Kidney (tissue), 14 donors: Measurements from ENCODE around the gene PPP1R12A. TPM values are rescaled to one million over a fixed set of nuclear protein-coding genes. Genes with fewer than 3 reads are reported as not detected.

Experiments used
- DNase-seq, 5 donors: peaks; one replicate each; pipeline ENCODE4 v3.0.0-alpha.2; 2013 to 2020
- FAIRE-seq: peaks from 2 replicates; lab custom pipeline; 2012; peaks lifted over from hg19 to GRCh38; lab: Jason Lieb, UNC
- H3K27ac ChIP-seq, 2 donors: one replicate each; pipeline ENCODE4 v1.7.0; 2013; ENCODE audit warnings: low read depth in 2 of 2, low read length in 2 of 2, inconsistent platforms in 1 of 2
- H3K27me3 ChIP-seq: one replicate; pipeline ENCODE4 v1.7.1; 2013; ENCODE audit warnings: low read length, inconsistent platforms; ENCODE audit not compliant: control insufficient read depth, insufficient read depth
- H3K36me3 ChIP-seq, 3 donors: one replicate each; pipeline versions ENCODE4 v1.7.0 to v1.7.1; 2013; ENCODE audit warnings: low read length in 3 of 3, control low read depth in 1 of 3, inconsistent platforms in 1 of 3; ENCODE audit not compliant: insufficient read depth in 3 of 3, control insufficient read depth in 2 of 3
- H3K4me1 ChIP-seq, 3 donors: one replicate each; pipeline versions ENCODE4 v1.7.0 to v1.7.1; 2013; ENCODE audit warnings: low read length in 3 of 3, inconsistent platforms in 1 of 3, low read depth in 1 of 3; ENCODE audit not compliant: control insufficient read depth in 2 of 3, insufficient read depth in 2 of 3
- H3K4me3 ChIP-seq, 3 donors: one replicate each; pipeline versions ENCODE4 v1.7.0 to v1.8.1; 2013; ENCODE audit warnings: low read length in 3 of 3, control low read depth in 1 of 3, inconsistent platforms in 1 of 3
- H3K9ac ChIP-seq, 3 donors: one replicate each; pipeline versions ENCODE4 v1.7.0 to v1.7.1; 2013; ENCODE audit warnings: low read length in 3 of 3, control low read depth in 1 of 3, inconsistent platforms in 1 of 3
- H3K9me3 ChIP-seq, 3 donors: one replicate each; pipeline versions ENCODE4 v1.7.0 to v1.7.1; 2013; ENCODE audit warnings: low read length in 3 of 3, control low read depth in 1 of 3, inconsistent platforms in 1 of 3; ENCODE audit not compliant: control insufficient read depth in 2 of 3, insufficient read depth in 1 of 3
- intact Hi-C: fragments of 100-400 bp; cut with DNase I; formaldehyde crosslinking; loops from one replicate; pipeline ENCODE4 v1.11.1; 2022
- polyA plus RNA-seq: library from polyadenylated mRNA; stranded (reverse); fragments of 350-450 nt; fragmentation: Illumina TruSeq; extraction: RNeasy Lipid Tissue Mini Kit (QIAGEN cat#74804); gene quantifications from one replicate; pipeline ENCODE4 v1.2.3, GENCODE V29; 2014; ENCODE audit warnings: low read depth, low replicate concordance; ENCODE audit not compliant: insufficient read depth
- total RNA-seq: library from RNA; stranded (reverse); fragmentation: NEBNext Ultra II Directional; extraction: Animal tissue kit (Norgen Biotek cat#: 25700); gene quantifications from one replicate; pipeline ENCODE4 v1.2.1, GENCODE V29; 2021
- TF ChIP-seq, protein P1 (sequence below): IDR thresholded peaks from 3 replicates; pipeline ENCODE4 v1.5.1; 2012; ENCODE audit warnings: mild to moderate bottlenecking, moderate library complexity, borderline replicate concordance; ENCODE audit not compliant: insufficient read depth; ENCODE audit errors: extremely low read depth
- donor health status: control.
- donor health status: control.
- donor health status: control.
- donor health status: control.
- donor health status: control.
- donor health status: DM: yes; HTN: yes; CAD: no.
- donor health status: Normal renal cell carcinoma (clear cell type).

PPP1R12A gene
- total and polyA plus RNA-seq, 2 donors from 2014 or later = 10.3 to 82.5 TPM

DNA sequence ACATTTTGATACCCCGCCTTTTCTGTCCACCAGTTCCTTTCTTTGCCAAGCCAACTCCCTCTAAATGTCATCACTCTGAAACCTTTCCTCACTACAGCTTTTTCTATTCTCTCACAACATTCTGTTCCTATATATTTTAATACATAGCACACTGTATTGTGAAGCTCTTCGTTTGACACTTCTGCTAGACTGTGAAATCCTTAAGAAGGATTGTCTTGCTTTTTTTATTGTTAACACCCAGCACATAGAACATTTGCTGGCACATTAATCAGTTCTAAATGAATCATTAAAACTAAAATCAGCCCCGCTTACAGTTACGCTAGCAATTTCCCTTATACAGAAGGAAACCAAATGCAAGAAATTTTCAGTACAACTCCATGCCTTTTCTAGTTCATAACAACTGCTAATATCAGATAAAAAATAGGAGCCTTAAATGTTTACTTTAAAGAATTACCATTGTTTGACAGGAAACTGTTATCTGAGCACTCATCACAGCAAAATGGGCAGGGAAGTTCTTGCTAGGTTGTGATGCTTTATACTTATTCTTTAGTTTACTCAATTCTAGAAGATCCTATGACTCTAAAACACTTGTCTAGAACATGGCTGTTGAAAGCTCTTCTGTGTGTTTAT, 93.5 kb downstream of the PPP1R12A start:
- Histone ChIP-seq H3K4me3 (no peak overlapping the region), H3K9me3 (peaks cover 0 to 9% (median 0%) of the 10 kb centered on the region in 3 donors), H3K9ac (no peak overlapping the region), H3K36me3 (peaks cover 4 to 15% (median 6%) of the 10 kb centered on the region in 3 donors), H3K27ac (no peak overlapping the region), H3K4me1 (peaks cover 0 to 3% (median 0%) of the 10 kb centered on the region in 3 donors), H3K27me3 (no peaks in the 10 kb centered on the region)
- no peak for DNase-seq
- TF ChIP-seq, protein P1, sequence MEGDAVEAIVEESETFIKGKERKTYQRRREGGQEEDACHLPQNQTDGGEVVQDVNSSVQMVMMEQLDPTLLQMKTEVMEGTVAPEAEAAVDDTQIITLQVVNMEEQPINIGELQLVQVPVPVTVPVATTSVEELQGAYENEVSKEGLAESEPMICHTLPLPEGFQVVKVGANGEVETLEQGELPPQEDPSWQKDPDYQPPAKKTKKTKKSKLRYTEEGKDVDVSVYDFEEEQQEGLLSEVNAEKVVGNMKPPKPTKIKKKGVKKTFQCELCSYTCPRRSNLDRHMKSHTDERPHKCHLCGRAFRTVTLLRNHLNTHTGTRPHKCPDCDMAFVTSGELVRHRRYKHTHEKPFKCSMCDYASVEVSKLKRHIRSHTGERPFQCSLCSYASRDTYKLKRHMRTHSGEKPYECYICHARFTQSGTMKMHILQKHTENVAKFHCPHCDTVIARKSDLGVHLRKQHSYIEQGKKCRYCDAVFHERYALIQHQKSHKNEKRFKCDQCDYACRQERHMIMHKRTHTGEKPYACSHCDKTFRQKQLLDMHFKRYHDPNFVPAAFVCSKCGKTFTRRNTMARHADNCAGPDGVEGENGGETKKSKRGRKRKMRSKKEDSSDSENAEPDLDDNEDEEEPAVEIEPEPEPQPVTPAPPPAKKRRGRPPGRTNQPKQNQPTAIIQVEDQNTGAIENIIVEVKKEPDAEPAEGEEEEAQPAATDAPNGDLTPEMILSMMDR = no peak
- intact Hi-C loops = no loop called here
- no peak for FAIRE-seq

DNA sequence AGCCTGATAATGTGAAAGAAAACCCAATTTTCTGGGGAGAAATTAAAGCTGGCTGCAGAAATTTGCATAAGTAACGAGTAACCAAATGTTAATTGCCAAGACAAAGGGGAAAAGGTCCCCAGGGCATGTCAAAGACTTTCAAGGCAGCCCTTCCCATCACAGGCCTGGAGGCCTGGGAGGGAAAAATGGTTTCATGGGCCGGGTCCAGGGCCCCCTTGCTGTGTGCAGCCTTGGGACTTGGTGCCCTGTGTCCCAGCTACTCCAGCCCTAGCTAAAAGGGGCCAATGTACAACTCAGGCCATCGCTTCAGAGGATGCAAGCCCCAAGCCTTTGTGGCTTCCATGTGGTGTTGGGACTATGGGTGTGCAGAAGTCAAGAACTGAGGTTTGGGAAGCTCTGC, 96.5 kb downstream of the PPP1R12A start:
- DNase-seq (no peak), FAIRE-seq (no peak)
- H3K27me3 ChIP-seq = no peaks in the 10 kb centered on the region
- no peak overlapping the region for H3K27ac ChIP-seq
- H3K9me3 ChIP-seq = peaks cover 0 to 9% (median 0%) of the 10 kb centered on the region in 3 donors
- TF ChIP-seq, protein P1 = no peak
- intact Hi-C loops = no loop called here
- peaks cover 0 to 3% (median 3%) of the 10 kb centered on the region in 3 donors for H3K4me1 ChIP-seq
- H3K36me3 ChIP-seq = peaks cover 0 to 11% (median 2%) of the 10 kb centered on the region in 3 donors
- H3K4me3 ChIP-seq = no peak overlapping the region
- no peak overlapping the region for H3K9ac ChIP-seq

DNA sequence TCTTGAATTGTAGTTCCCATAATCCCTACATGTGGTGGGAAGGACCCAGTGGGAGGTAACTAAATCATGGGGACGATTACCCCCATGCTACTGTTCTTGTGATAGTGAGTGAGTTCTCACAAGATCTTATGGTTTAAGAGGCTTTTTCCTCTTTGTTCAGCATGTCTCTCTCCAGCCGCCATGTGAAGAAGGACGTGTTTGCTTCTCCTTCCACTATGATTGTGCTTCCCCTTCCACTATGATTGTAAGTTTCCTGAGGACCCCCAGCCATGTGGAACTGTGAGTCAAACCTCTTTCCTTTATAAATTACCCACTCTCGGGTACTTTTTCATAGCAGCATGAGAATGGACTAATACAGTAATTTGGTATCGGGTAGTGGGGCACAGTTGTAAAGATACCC, 97.3 kb downstream of the PPP1R12A start:
- Histone ChIP-seq H3K9me3 (peaks cover 0 to 9% (median 0%) of the 10 kb centered on the region in 3 donors), H3K4me1 (peaks cover 0 to 3% (median 3%) of the 10 kb centered on the region in 3 donors), H3K9ac (no peak overlapping the region), H3K27ac (no peak overlapping the region), H3K4me3 (no peak overlapping the region), H3K36me3 (peaks cover 0 to 11% (median 2%) of the 10 kb centered on the region in 3 donors), H3K27me3 (no peaks in the 10 kb centered on the region)
- TF ChIP-seq, protein P1 = no peak
- FAIRE-seq (no peak), DNase-seq (no peak)
- intact Hi-C loops = no loop called here
